GM20000 (cell line): Measurements from ENCODE around the gene MORN5.

Source experiments
- DNase-seq: peaks from one replicate; pipeline ENCODE4 v3.0.0; 2012; ENCODE audit warnings: low spot score
- CTCF ChIP-seq: IDR thresholded peaks from 2 replicates; pipeline ENCODE4 v1.5.1; 2012; ENCODE audit warnings: mild to moderate bottlenecking, control low read depth; ENCODE audit errors: extremely low read depth, missing control alignments

Gene MORN5

GRCh38 chr9:122168356-122168755, 8.6 kb downstream of the MORN5 start:
- DNase-seq, result no peak
- no peak for TF ChIP-seq CTCF

GRCh38 chr9:122172131-122172530, 12.4 kb downstream of the MORN5 start:
- no peak for DNase-seq
- no peak for TF ChIP-seq CTCF

GRCh38 chr9:122173670-122174069, 14.0 kb downstream of the MORN5 start:
- no peak for DNase-seq
- TF ChIP-seq CTCF, result no peak

- no peak for DNase-seq
- TF ChIP-seq CTCF, result no peak
Measured at GRCh38 chr9:122176916-122177315, 17.2 kb downstream of the MORN5 start.

- no peak for DNase-seq
- no peak for TF ChIP-seq CTCF
Measured at GRCh38 chr9:122179054-122179689, 19.5 kb downstream of the MORN5 start.

- TF ChIP-seq CTCF, result no peak
- no peak for DNase-seq
Measured at GRCh38 chr9:122179690-122180074, 20.0 kb downstream of the MORN5 start.

GRCh38 chr9:122180633-122181032, 20.9 kb downstream of the MORN5 start:
- DNase-seq, result no peak
- no peak for TF ChIP-seq CTCF
